Skeletal muscle tissue (tissue), 5 donors: ENCODE measurements around the gene NLE1. TPM values are rescaled to one million over a fixed set of nuclear protein-coding genes. Genes with fewer than 3 reads are reported as not detected.

Experiments
- H3K27ac ChIP-seq: one replicate; pipeline ENCODE4 v1.7.0; 2013; ENCODE audit warnings: mild to moderate bottlenecking, low read depth, low read length, inconsistent platforms
- H3K27me3 ChIP-seq, 3 donors: one replicate each; pipeline ENCODE4 v1.7.0; 2013; ENCODE audit warnings: low read length in 3 of 3; ENCODE audit not compliant: control insufficient read depth in 3 of 3, insufficient read depth in 3 of 3
- H3K36me3 ChIP-seq, 3 donors: one replicate each; pipeline ENCODE4 v1.7.0; 2013; ENCODE audit warnings: low read length in 3 of 3; ENCODE audit not compliant: control insufficient read depth in 3 of 3, insufficient read depth in 3 of 3
- H3K4me1 ChIP-seq, 3 donors: one replicate each; pipeline ENCODE4 v1.7.0; 2013; ENCODE audit warnings: low read length in 3 of 3, mild to moderate bottlenecking in 3 of 3; ENCODE audit not compliant: control insufficient read depth in 3 of 3, insufficient read depth in 3 of 3
- H3K4me3 ChIP-seq, 3 donors: one replicate each; pipeline ENCODE4 v1.7.0; 2013; ENCODE audit warnings: low read length in 3 of 3
- H3K9ac ChIP-seq, 3 donors: one replicate each; pipeline ENCODE4 v1.7.0; 2013; ENCODE audit warnings: low read length in 3 of 3, mild to moderate bottlenecking in 3 of 3, moderate library complexity in 2 of 3, low read depth in 1 of 3
- H3K9me3 ChIP-seq, 3 donors: one replicate each; pipeline ENCODE4 v1.7.0; 2013; ENCODE audit warnings: low read length in 3 of 3; ENCODE audit not compliant: control insufficient read depth in 3 of 3
- small RNA-seq: library from RNA; depleted of rRNA; stranded (forward); fragments of <200 nt; gene quantifications from one replicate; pipeline ENCODE3, GENCODE V24; 2014
- total RNA-seq: library from RNA; depleted of rRNA; stranded (reverse); fragments of >200 nt; gene quantifications from one replicate; pipeline ENCODE4 v1.2.3, GENCODE V29; 2014
- donor health status: Osteomylitis.

Gene NLE1
- total RNA-seq, 1 donor from 2014 or later: 13.6 TPM

GRCh38 chr17:35082073-35082657 lies 59.9 kb downstream of the NLE1 start:
- no peaks in the 10 kb centered on the region for H3K27me3 ChIP-seq
- H3K9me3 ChIP-seq: no peaks in the 10 kb centered on the region
- no peak overlapping the region for H3K4me3 ChIP-seq
- H3K27ac ChIP-seq: no peak overlapping the region
- H3K9ac ChIP-seq: no peak overlapping the region
- peaks cover 0 to 4% (median 0%) of the 10 kb centered on the region in 3 donors for H3K4me1 ChIP-seq
- H3K36me3 ChIP-seq: no peaks in the 10 kb centered on the region

GRCh38 chr17:35081638-35082037 lies 60.5 kb downstream of the NLE1 start:
- Histone ChIP-seq H3K4me3 (no peak overlapping the region), H3K36me3 (no peaks in the 10 kb centered on the region), H3K27me3 (no peaks in the 10 kb centered on the region), H3K9me3 (no peaks in the 10 kb centered on the region), H3K4me1 (no peaks in the 10 kb centered on the region), H3K9ac (no peak overlapping the region), H3K27ac (no peak overlapping the region)

- Histone ChIP-seq H3K9me3 (no peaks in the 10 kb centered on the region), H3K4me3 (no peak overlapping the region), H3K36me3 (no peaks in the 10 kb centered on the region), H3K4me1 (no peaks in the 10 kb centered on the region), H3K27ac (no peak overlapping the region), H3K9ac (no peak overlapping the region), H3K27me3 (no peaks in the 10 kb centered on the region)
Observed at GRCh38 chr17:35080536-35080935, 61.6 kb downstream of the NLE1 start.

- Histone ChIP-seq H3K27ac (no peak overlapping the region), H3K9ac (no peak overlapping the region), H3K9me3 (no peaks in the 10 kb centered on the region), H3K27me3 (no peaks in the 10 kb centered on the region), H3K36me3 (no peaks in the 10 kb centered on the region), H3K4me3 (no peak overlapping the region), H3K4me1 (no peaks in the 10 kb centered on the region)
Observed at GRCh38 chr17:35079547-35080423, 62.3 kb downstream of the NLE1 start.

Small RNA genes within 50 kb of the gene (small RNA-seq; reads per million reads assigned to genes)
- not detected for gene RNU6-840P

Other genes starting within 250 kb of the NLE1 start
- 3.1 TPM for gene CCT6B, start 180.8 kb downstream of the NLE1 start, total RNA-seq
- 15.1 TPM for gene ZNF830, start 180.8 kb downstream of the NLE1 start, total RNA-seq
- gene LIG3, start 161.8 kb downstream of the NLE1 start, total RNA-seq: 36.5 TPM
- 2.1 TPM for gene RFFL, start 78.6 kb downstream of the NLE1 start, total RNA-seq
- 3.7 TPM for gene RAD51D, start 22.4 kb downstream of the NLE1 start, total RNA-seq
- gene FNDC8, start 20.7 kb downstream of the NLE1 start, total RNA-seq: not detected
- gene UNC45B, start 5.5 kb upstream of the NLE1 start, total RNA-seq: 146 TPM
- not detected for gene SLC35G3, start 52.1 kb upstream of the NLE1 start, total RNA-seq
- 6.3 TPM for gene SLFN5, start 100.8 kb upstream of the NLE1 start, total RNA-seq
- 16.7 TPM for gene SLFN11, start 231.3 kb upstream of the NLE1 start, total RNA-seq